ENCODE measurements around the gene TRDMT1.

DNA sequence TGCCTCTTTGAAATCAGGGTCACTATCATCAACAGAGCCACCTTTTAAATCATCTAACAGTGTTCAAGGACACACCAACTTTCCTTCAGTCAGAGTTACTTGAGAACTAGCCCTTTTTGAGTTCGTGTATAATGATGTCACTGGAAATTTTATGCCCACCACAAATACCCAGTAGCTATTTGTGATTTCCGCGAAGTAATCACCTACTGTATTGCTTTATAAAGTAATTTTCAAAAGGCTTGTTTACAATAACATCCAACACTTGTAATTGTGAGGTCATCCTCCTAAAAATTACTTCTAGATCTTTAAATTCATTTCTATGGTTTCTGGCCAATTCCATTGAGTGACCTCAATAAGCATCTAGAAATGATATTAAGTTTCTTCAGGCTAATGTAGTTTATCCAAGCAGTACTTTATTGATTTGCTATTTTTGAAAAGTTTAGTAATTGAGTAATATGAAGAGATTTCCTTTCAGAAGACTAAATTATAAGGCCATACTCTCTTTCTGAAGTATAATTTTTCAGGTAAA, 12.8 kb downstream of the TRDMT1 start:
- no peak for TF ChIP-seq POLR2AphosphoS5 (IDR thresholded peaks at IDR 0.05; ENCODE audit: low read depth, low read length)
- TF ChIP-seq, protein P1, sequence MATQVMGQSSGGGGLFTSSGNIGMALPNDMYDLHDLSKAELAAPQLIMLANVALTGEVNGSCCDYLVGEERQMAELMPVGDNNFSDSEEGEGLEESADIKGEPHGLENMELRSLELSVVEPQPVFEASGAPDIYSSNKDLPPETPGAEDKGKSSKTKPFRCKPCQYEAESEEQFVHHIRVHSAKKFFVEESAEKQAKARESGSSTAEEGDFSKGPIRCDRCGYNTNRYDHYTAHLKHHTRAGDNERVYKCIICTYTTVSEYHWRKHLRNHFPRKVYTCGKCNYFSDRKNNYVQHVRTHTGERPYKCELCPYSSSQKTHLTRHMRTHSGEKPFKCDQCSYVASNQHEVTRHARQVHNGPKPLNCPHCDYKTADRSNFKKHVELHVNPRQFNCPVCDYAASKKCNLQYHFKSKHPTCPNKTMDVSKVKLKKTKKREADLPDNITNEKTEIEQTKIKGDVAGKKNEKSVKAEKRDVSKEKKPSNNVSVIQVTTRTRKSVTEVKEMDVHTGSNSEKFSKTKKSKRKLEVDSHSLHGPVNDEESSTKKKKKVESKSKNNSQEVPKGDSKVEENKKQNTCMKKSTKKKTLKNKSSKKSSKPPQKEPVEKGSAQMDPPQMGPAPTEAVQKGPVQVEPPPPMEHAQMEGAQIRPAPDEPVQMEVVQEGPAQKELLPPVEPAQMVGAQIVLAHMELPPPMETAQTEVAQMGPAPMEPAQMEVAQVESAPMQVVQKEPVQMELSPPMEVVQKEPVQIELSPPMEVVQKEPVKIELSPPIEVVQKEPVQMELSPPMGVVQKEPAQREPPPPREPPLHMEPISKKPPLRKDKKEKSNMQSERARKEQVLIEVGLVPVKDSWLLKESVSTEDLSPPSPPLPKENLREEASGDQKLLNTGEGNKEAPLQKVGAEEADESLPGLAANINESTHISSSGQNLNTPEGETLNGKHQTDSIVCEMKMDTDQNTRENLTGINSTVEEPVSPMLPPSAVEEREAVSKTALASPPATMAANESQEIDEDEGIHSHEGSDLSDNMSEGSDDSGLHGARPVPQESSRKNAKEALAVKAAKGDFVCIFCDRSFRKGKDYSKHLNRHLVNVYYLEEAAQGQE (IDR thresholded peaks at IDR 0.05; ENCODE audit: insufficient read depth in 1 of 2, low read depth in 2 of 2, low read length in 2 of 2): no peak
- TF ChIP-seq TAF1 (IDR thresholded peaks at IDR 0.05; ENCODE audit: borderline replicate concordance, insufficient read depth, low read length): no peak
- TF ChIP-seq SIN3A (IDR thresholded peaks at IDR 0.05; ENCODE audit: borderline replicate concordance, insufficient read depth, low read length): no peak
- TF ChIP-seq FOXP2 (optimal IDR thresholded peaks at IDR 0.05; ENCODE audit: borderline replicate concordance, extremely low read depth, extremely low read length, insufficient read depth): no peak

All from PFSK-1 (cell line).